ENCODE measurements around the gene CUL4A.
"Not testable (repeated sequence)": the region's sequence is repeated elsewhere in the genome, so short reads cannot be mapped to it uniquely, and the experiment has no call there.

CUL4A gene

GRCh38 chr13:113238536-113238935 is 29.1 kb downstream of the CUL4A start:
- Histone ChIP-seq H3K9ac (ENCODE audit: low read length) (no peak overlapping the region), H4K20me1 (ENCODE audit: insufficient read depth, low read length) (no peaks in the 10 kb centered on the region), H3K9me3 (ENCODE audit: low read length) (no peaks in the 10 kb centered on the region), H3K36me3 (ENCODE audit: insufficient read depth, low read length) (peaks cover 88% of the 10 kb centered on the region), H3K27ac (ENCODE audit: low read depth, low read length, poor library complexity, severe bottlenecking) (no peak overlapping the region), H3K27me3 (ENCODE audit: insufficient read depth, low read length) (no peaks in the 10 kb centered on the region), H3K9me2 (ENCODE audit: low read depth, low read length) (no peaks in the 10 kb centered on the region), H3K4me3 (ENCODE audit: low read depth, low read length, poor library complexity, severe bottlenecking) (no peak overlapping the region), H2AFZ (ENCODE audit: low read length) (no peak overlapping the region), H3K4me2 (ENCODE audit: low read length) (no peak overlapping the region), H3F3A (ENCODE audit: insufficient read depth, low read length) (no peaks in the 10 kb centered on the region), H3K4me1 (ENCODE audit: insufficient read depth, low read length, severe bottlenecking) (no peaks in the 10 kb centered on the region), H3K79me2 (ENCODE audit: insufficient read depth, low read length) (no peaks in the 10 kb centered on the region)
- TF ChIP-seq EZH2 (IDR thresholded peaks at IDR 0.05; ENCODE audit: borderline replicate concordance, low read length) (no peak), CTCF (IDR thresholded peaks at IDR 0.05; ENCODE audit: low read length) (no peak)

- Histone ChIP-seq H3K9me3 (ENCODE audit: low read length) (no peaks in the 10 kb centered on the region), H2AFZ (ENCODE audit: low read length) (no peak overlapping the region), H3K4me2 (ENCODE audit: low read length) (no peak overlapping the region), H3K9ac (ENCODE audit: low read length) (no peak overlapping the region), H3K27me3 (ENCODE audit: insufficient read depth, low read length) (no peaks in the 10 kb centered on the region), H3K36me3 (ENCODE audit: insufficient read depth, low read length) (peaks cover 90% of the 10 kb centered on the region), H3K4me1 (ENCODE audit: insufficient read depth, low read length, severe bottlenecking) (no peaks in the 10 kb centered on the region), H3F3A (ENCODE audit: insufficient read depth, low read length) (no peaks in the 10 kb centered on the region), H3K27ac (ENCODE audit: low read depth, low read length, poor library complexity, severe bottlenecking) (no peak overlapping the region), H3K79me2 (ENCODE audit: insufficient read depth, low read length) (no peaks in the 10 kb centered on the region), H3K9me2 (ENCODE audit: low read depth, low read length) (no peaks in the 10 kb centered on the region), H3K4me3 (ENCODE audit: low read depth, low read length, poor library complexity, severe bottlenecking) (no peak overlapping the region), H4K20me1 (ENCODE audit: insufficient read depth, low read length) (no peaks in the 10 kb centered on the region)
- no peak for TF ChIP-seq EZH2 (IDR thresholded peaks at IDR 0.05; ENCODE audit: borderline replicate concordance, low read length)
- TF ChIP-seq CTCF (IDR thresholded peaks at IDR 0.05; ENCODE audit: low read length): no peak
Measured at GRCh38 chr13:113239357-113239756, 29.9 kb downstream of the CUL4A start.

GRCh38 chr13:113239986-113240385 is 30.6 kb downstream of the CUL4A start:
- H3K9me3 ChIP-seq (ENCODE audit: low read length): no peaks in the 10 kb centered on the region
- no peak overlapping the region for H3K4me2 ChIP-seq (ENCODE audit: low read length)

GRCh38 chr13:113241623-113242022 is 32.2 kb downstream of the CUL4A start:
- H3K36me3 ChIP-seq (ENCODE audit: insufficient read depth, low read length): peaks cover 93% of the 10 kb centered on the region
- not testable (repeated sequence) for H3K9ac ChIP-seq (ENCODE audit: low read length); H3K4me3 ChIP-seq (ENCODE audit: low read depth, low read length, poor library complexity, severe bottlenecking); H3K9me3 ChIP-seq (ENCODE audit: low read length); H3F3A ChIP-seq (ENCODE audit: insufficient read depth, low read length); H3K4me2 ChIP-seq (ENCODE audit: low read length); H4K20me1 ChIP-seq (ENCODE audit: insufficient read depth, low read length); H3K9me2 ChIP-seq (ENCODE audit: low read depth, low read length); H3K79me2 ChIP-seq (ENCODE audit: insufficient read depth, low read length); H3K27ac ChIP-seq (ENCODE audit: low read depth, low read length, poor library complexity, severe bottlenecking); H3K27me3 ChIP-seq (ENCODE audit: insufficient read depth, low read length); H2AFZ ChIP-seq (ENCODE audit: low read length); H3K4me1 ChIP-seq (ENCODE audit: insufficient read depth, low read length, severe bottlenecking)

More at GRCh38 chr13:113239986-113240385, 30.6 kb downstream of the CUL4A start:
- no peaks in the 10 kb centered on the region for H4K20me1 ChIP-seq (ENCODE audit: insufficient read depth, low read length)
- no peaks in the 10 kb centered on the region for H3K27me3 ChIP-seq (ENCODE audit: insufficient read depth, low read length)
- no peaks in the 10 kb centered on the region for H3F3A ChIP-seq (ENCODE audit: insufficient read depth, low read length)
- no peak overlapping the region for H3K27ac ChIP-seq (ENCODE audit: low read depth, low read length, poor library complexity, severe bottlenecking)
- H2AFZ ChIP-seq (ENCODE audit: low read length): no peak overlapping the region
- no peak overlapping the region for H3K9ac ChIP-seq (ENCODE audit: low read length)
- no peaks in the 10 kb centered on the region for H3K9me2 ChIP-seq (ENCODE audit: low read depth, low read length)
- H3K36me3 ChIP-seq (ENCODE audit: insufficient read depth, low read length): peaks cover 90% of the 10 kb centered on the region
- H3K79me2 ChIP-seq (ENCODE audit: insufficient read depth, low read length): no peaks in the 10 kb centered on the region
- TF ChIP-seq EZH2 (IDR thresholded peaks at IDR 0.05; ENCODE audit: borderline replicate concordance, low read length): no peak
- no peak for TF ChIP-seq CTCF (IDR thresholded peaks at IDR 0.05; ENCODE audit: low read length)
- H3K4me3 ChIP-seq (ENCODE audit: low read depth, low read length, poor library complexity, severe bottlenecking): no peak overlapping the region
- H3K4me1 ChIP-seq (ENCODE audit: insufficient read depth, low read length, severe bottlenecking): no peaks in the 10 kb centered on the region
